ENCODE results near the gene RPL36. TPM values are rescaled to one million over a fixed set of nuclear protein-coding genes. Genes with fewer than 3 reads are reported as not detected.

Gene RPL36
- total RNA-seq, 1 experiment from 2014 or later: 951 TPM

DNA sequence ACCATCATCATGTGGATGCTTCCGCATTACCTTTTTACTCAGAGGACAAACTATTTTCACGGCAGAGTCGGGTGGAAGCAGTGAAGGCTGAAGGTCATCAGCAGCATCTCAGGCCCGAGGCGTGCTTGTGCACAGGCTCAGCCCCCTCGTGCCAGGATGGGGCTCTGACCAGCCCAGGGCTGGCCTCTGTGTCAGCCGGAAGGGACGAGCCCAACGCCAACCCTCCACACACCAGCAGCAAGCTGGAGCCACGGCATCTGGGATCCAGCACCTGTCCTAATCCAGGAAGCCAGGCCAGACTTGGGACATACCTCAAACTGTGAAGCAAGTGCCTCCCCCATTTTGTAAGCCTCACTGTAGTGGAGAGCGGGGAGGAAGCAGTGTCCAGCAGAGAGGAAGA lies 20.9 kb upstream of the RPL36 start:
- H3K4me3 Mint-ChIP-seq (ENCODE audit: unreplicated experiment): no peak overlapping the region
- Histone ChIP-seq H3K4me3 (ENCODE audit: low read depth, low read length) (no peak overlapping the region), H3K9me3 (no peaks in the 10 kb centered on the region), H3K27me3 (replicated peaks; ENCODE audit: control insufficient read depth, insufficient read depth, low read length) (no peaks in the 10 kb centered on the region), H3K36me3 (ENCODE audit: control insufficient read depth, insufficient read depth, low read length) (peaks cover 3% of the 10 kb centered on the region), H3K4me1 (peaks cover 4% of the 10 kb centered on the region; the same call in 1 of the 2 replicates)
- no peaks in the 10 kb centered on the region for H3K27me3 Mint-ChIP-seq (ENCODE audit: insufficient read depth, unreplicated experiment)
- TF ChIP-seq, protein P1, sequence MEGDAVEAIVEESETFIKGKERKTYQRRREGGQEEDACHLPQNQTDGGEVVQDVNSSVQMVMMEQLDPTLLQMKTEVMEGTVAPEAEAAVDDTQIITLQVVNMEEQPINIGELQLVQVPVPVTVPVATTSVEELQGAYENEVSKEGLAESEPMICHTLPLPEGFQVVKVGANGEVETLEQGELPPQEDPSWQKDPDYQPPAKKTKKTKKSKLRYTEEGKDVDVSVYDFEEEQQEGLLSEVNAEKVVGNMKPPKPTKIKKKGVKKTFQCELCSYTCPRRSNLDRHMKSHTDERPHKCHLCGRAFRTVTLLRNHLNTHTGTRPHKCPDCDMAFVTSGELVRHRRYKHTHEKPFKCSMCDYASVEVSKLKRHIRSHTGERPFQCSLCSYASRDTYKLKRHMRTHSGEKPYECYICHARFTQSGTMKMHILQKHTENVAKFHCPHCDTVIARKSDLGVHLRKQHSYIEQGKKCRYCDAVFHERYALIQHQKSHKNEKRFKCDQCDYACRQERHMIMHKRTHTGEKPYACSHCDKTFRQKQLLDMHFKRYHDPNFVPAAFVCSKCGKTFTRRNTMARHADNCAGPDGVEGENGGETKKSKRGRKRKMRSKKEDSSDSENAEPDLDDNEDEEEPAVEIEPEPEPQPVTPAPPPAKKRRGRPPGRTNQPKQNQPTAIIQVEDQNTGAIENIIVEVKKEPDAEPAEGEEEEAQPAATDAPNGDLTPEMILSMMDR (IDR thresholded peaks at IDR 0.05; ENCODE audit: insufficient read depth in 1 of 2, low read depth in 1 of 2, low read length in 1 of 2, severe bottlenecking in 1 of 2, unreplicated experiment in 1 of 2): no peak
- H3K27ac Mint-ChIP-seq (ENCODE audit: unreplicated experiment): no peak overlapping the region
- no TSS peak for BruUV-seq (replicated peaks)
- peaks cover 8% of the 10 kb centered on the region for H3K4me1 Mint-ChIP-seq (ENCODE audit: low read depth, unreplicated experiment)
- no peaks in the 10 kb centered on the region for H3K9me3 Mint-ChIP-seq (ENCODE audit: unreplicated experiment)
- POLR2A ChIA-PET: no interaction called here
- DNase-seq: no peak
- intact Hi-C loops (cut with micrococcal nuclease; ENCODE audit: unreplicated experiment): no loop called here
- CTCF ChIA-PET: no interaction called here
- peaks cover 94% of the 10 kb centered on the region for H3K36me3 Mint-ChIP-seq (ENCODE audit: insufficient read depth, unreplicated experiment)

GRCh38 chr19:5671600-5671999 lies 18.5 kb upstream of the RPL36 start:
- Histone ChIP-seq H3K4me1 (peaks cover 4% of the 10 kb centered on the region; the same call in 1 of the 2 replicates), H3K4me3 (ENCODE audit: low read depth, low read length) (no peak overlapping the region), H3K36me3 (ENCODE audit: control insufficient read depth, insufficient read depth, low read length) (no peaks in the 10 kb centered on the region), H3K27me3 (replicated peaks; ENCODE audit: control insufficient read depth, insufficient read depth, low read length) (no peaks in the 10 kb centered on the region), H3K9me3 (no peaks in the 10 kb centered on the region)
- no peaks in the 10 kb centered on the region for H3K9me3 Mint-ChIP-seq (ENCODE audit: unreplicated experiment)
- DNase-seq: no peak
- peaks cover 8% of the 10 kb centered on the region for H3K4me1 Mint-ChIP-seq (ENCODE audit: low read depth, unreplicated experiment)
- H3K4me3 Mint-ChIP-seq (ENCODE audit: unreplicated experiment): no peak overlapping the region
- no peak overlapping the region for H3K27ac Mint-ChIP-seq (ENCODE audit: unreplicated experiment)
- POLR2A ChIA-PET: no interaction called here
- intact Hi-C loops (cut with micrococcal nuclease; ENCODE audit: unreplicated experiment): no loop called here
- CTCF ChIA-PET: no interaction called here
- TF ChIP-seq, protein P1 (IDR thresholded peaks at IDR 0.05; ENCODE audit: insufficient read depth in 1 of 2, low read depth in 1 of 2, low read length in 1 of 2, severe bottlenecking in 1 of 2, unreplicated experiment in 1 of 2): no peak
- H3K27me3 Mint-ChIP-seq (ENCODE audit: insufficient read depth, unreplicated experiment): no peaks in the 10 kb centered on the region
- H3K36me3 Mint-ChIP-seq (ENCODE audit: insufficient read depth, unreplicated experiment): peaks cover 92% of the 10 kb centered on the region
- BruUV-seq (replicated peaks): no TSS peak

- DNase-seq: no peak
- Histone ChIP-seq H3K36me3 (ENCODE audit: control insufficient read depth, insufficient read depth, low read length) (no peaks in the 10 kb centered on the region), H3K9me3 (no peaks in the 10 kb centered on the region), H3K27me3 (replicated peaks; ENCODE audit: control insufficient read depth, insufficient read depth, low read length) (no peaks in the 10 kb centered on the region), H3K4me3 (ENCODE audit: low read depth, low read length) (no peak overlapping the region), H3K4me1 (no peaks in the 10 kb centered on the region; the same call in 1 of the 2 replicates)
- Mint-ChIP-seq H3K27ac (ENCODE audit: unreplicated experiment) (no peak overlapping the region), H3K9me3 (ENCODE audit: unreplicated experiment) (no peaks in the 10 kb centered on the region), H3K4me1 (ENCODE audit: low read depth, unreplicated experiment) (no peaks in the 10 kb centered on the region), H3K4me3 (ENCODE audit: unreplicated experiment) (no peak overlapping the region), H3K27me3 (ENCODE audit: insufficient read depth, unreplicated experiment) (no peaks in the 10 kb centered on the region), H3K36me3 (ENCODE audit: insufficient read depth, unreplicated experiment) (peaks cover 88% of the 10 kb centered on the region)
- intact Hi-C loops (cut with micrococcal nuclease; ENCODE audit: unreplicated experiment): no loop called here
- ChIA-PET CTCF (no interaction called here), POLR2A (no interaction called here)
- BruUV-seq (replicated peaks): no TSS peak
- TF ChIP-seq, protein P1 (IDR thresholded peaks at IDR 0.05; ENCODE audit: insufficient read depth in 1 of 2, low read depth in 1 of 2, low read length in 1 of 2, severe bottlenecking in 1 of 2, unreplicated experiment in 1 of 2): no peak
These were observed 17.2 kb upstream of the RPL36 start for GRCh38 chr19:5672708-5673459.

Measured in Caco-2 (cell line).